NCI-H748 (cell line): Measurements from ENCODE around the gene IPCEF1.

Experiments
- DNase-seq: peaks from one replicate; lab custom pipeline; 2025; ENCODE audit not compliant: unreplicated experiment; lab: John Stamatoyannopoulos, UW

The IPCEF1 gene

DNA sequence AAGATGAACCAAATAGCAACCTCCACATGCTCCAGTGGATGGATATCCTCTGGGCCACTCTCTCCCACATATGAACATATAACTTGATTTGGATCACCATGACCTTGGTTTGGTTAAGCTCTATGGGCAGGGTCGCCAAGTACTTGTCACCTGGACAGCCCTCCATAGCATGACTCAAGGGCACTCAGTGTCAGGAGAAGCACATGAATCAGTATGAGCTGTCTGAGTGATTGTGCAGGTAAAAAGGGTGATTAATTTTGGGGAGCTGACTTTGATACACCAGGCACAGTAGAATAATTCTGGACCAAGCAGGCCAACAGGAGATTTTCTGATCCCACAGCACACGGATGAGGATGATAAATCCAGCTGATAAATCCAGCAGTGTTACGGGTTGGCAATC lies 243.2 kb downstream of the IPCEF1 start:
- DNase-seq = no peak

DNA sequence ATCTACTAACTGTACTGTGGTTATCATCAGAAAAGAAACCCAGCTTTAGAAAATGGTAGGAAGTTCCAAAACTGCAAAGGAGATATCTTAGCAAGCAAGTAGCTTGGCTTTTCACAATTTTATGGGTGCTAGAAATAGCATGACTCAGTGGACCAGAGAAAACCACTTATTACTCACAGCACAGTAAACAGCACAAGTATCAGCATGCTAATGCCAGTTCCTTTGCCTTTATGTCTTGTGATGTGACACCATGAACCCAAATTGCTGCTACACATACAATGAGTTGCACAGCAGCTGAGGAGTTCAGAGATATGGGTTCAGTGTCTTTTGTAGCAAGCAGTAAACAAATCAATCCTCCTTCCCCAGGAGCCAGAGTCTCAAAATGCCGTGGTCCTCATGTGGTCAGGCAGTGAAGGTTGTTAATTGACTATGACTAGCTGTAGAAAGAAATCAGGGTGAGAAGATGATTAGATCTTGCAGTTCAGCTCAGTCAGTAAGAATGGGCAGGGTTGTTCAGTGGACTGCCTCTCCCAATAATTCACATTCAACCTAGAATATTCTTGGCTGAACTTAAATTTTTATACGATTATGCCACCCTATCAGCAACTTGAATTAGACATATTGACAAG lies 244.3 kb downstream of the IPCEF1 start:
- no peak for DNase-seq

DNA sequence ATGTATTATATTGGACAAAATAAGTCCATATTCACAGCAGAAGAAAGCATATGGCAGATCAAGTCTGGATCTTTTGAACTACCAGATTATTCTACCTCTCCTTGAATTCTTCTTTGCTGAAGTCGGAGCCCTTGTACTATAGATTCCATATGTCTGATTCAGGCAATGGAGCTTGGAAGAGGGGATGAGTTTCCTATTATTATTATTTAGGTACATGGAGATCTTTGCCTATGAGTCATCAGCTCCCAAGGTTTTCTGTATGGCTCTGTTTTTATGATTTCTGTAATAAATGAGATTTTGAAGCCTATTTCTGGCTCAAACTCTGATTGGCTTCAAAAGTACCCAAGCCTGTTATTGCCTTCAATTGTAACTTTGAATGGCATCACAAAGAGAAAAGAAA lies 245.6 kb downstream of the IPCEF1 start:
- DNase-seq = no peak

DNA sequence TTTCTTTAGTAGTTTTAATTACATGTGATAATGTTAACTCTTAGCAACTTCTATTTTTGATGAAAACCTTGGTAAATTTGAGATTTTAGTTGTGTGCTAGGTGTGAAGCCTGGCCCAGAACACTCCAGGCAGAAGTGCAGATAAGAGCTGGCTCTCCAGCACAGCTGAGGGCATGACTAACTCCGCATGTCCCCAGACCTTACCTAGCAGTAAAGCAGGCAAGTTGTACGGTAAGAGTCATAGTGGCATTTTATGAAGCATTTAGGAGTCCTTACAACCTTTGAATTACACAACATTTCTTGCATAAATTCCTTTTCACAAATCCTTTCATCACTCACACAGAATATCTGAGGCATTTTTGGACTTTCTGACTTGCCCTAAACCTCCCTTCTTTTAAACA lies 250.4 kb downstream of the IPCEF1 start:
- no peak for DNase-seq
